ENCODE data around the gene PCDHGA7. TPM values are rescaled to one million over a fixed set of nuclear protein-coding genes. Genes with fewer than 3 reads are reported as not detected.
A peak's percentile ranks its signal among the peaks of the same experiment; 100 is the strongest.
"Not testable (repeated sequence)": the region's sequence is repeated elsewhere in the genome, so short reads cannot be mapped to it uniquely, and the experiment has no call there.

Gene PCDHGA7
- 0.69 TPM for polyA plus RNA-seq
- long read RNA-seq, donor 1: 0 reads
- long read RNA-seq, donor 2, partial matches to known transcripts: 0 of 1 reads
- long read RNA-seq, donor 2, other reads (novel, unspliced or antisense): 0 of 1 reads
- long read RNA-seq, donor 3, partial matches to known transcripts: 0 of 3 reads
- long read RNA-seq, donor 3, other reads (novel, unspliced or antisense): 0 of 3 reads
- long read RNA-seq, donor 4: 0 reads
- long read RNA-seq, donor 5, partial matches to known transcripts: 0 of 1 reads
- long read RNA-seq, donor 5, other reads (novel, unspliced or antisense): 0 of 1 reads
- long read RNA-seq, donor 6, partial matches to known transcripts: 0 of 1 reads
- long read RNA-seq, donor 6, other reads (novel, unspliced or antisense): 0 of 1 reads
- long read RNA-seq, donor 7: 0 reads
- long read RNA-seq, donor 8: 0 reads
- long read RNA-seq, donor 9, partial matches to known transcripts: 0 of 1 reads
- long read RNA-seq, donor 9, other reads (novel, unspliced or antisense): 0 of 1 reads
- long read RNA-seq, donor 10, partial matches to known transcripts: 0 of 1 reads
- long read RNA-seq, donor 10, other reads (novel, unspliced or antisense): 0 of 1 reads
- long read RNA-seq, donor 11, full-length matches to known transcripts: 1 of 1 reads
- long read RNA-seq, donor 11, partial matches to known transcripts: 0 of 1 reads
- long read RNA-seq, donor 11, other reads (novel, unspliced or antisense): 0 of 1 reads

DNA sequence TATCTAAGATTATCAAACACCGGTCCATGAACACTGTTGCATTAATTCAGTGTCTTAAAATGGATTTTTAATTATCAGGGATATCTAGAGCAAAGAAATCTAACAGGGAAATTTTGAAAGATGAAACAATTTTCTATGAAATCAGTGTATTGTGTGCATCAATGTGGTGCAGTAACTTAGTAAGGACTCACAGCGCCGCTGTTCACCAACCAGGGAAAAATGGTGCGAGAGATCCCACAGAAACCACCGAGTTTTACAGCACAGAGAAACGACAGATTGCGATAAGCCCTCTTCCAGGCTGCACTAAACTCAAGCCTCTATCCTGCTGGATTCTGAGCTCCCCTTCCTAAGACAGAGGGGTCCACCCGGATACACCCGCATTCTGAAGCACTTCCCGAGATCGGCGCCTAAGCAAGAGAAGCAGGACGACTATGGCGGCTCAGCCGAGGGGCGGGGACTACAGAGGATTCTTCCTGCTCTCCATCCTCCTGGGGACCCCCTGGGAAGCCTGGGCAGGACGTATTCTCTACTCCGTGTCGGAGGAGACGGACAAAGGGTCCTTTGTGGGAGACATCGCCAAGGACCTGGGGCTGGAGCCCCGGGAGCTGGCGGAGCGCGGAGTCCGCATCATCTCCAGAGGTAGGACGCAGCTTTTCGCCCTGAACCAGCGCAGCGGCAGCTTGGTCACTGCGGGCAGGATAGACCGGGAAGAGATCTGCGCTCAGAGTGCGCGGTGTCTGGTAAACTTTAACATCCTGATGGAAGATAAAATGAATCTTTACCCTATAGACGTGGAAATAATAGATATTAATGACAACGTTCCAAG lies at the start of gene PCDHGA7:
TSS of gene PCDHGA7 (plus strand) at position 274 of the 826 bp plus-strand sequence. CDS start at position 432, 158 bp downstream.
- Histone ChIP-seq H3K4me3 (ENCODE audit: low read length) (peak within 1 kb of the TSS; percentile 5), H3K36me3 (ENCODE audit: control insufficient read depth, insufficient read depth, low read length) (no peaks in the 10 kb centered on the region), H3K4me1 (ENCODE audit: control insufficient read depth, insufficient read depth, low read length) (no peaks in the 10 kb centered on the region), H3K27ac (ENCODE audit: low read length) (no peak within 1 kb of the TSS), H3K9me3 (ENCODE audit: control insufficient read depth, low read depth, low read length) (peaks cover 27% of the 10 kb centered on the region), H3K27me3 (ENCODE audit: control insufficient read depth, insufficient read depth, low read length) (peaks cover 24% of the 10 kb centered on the region)
- DNase-seq: no peak
- WGBS (ENCODE audit: insufficient coverage, low lambda C conversion rate): 24% methylated on average over 3 of the region's 37 CpGs

- no peaks in the 10 kb centered on the region for H3K4me1 ChIP-seq (ENCODE audit: control insufficient read depth, insufficient read depth, low read length)
- peaks cover 20% of the 10 kb centered on the region for H3K9me3 ChIP-seq (ENCODE audit: control insufficient read depth, low read depth, low read length)
- H3K4me3 ChIP-seq (ENCODE audit: low read length): peak within 1 kb of the TSS; percentile 10
- no peak within 1 kb of the TSS for H3K27ac ChIP-seq (ENCODE audit: low read length)
- no peaks in the 10 kb centered on the region for H3K36me3 ChIP-seq (ENCODE audit: control insufficient read depth, insufficient read depth, low read length)
- WGBS (ENCODE audit: insufficient coverage, low lambda C conversion rate): no CpG with 5 or more reads among the region's 27 CpGs
- DNase-seq: no peak
- H3K27me3 ChIP-seq (ENCODE audit: control insufficient read depth, insufficient read depth, low read length): peaks cover 30% of the 10 kb centered on the region
These were observed 43.8 kb upstream of the PCDHGA7 start, which contains the start of gene PCDHGA2 for GRCh38 chr5:141338538-141339306. Gene PCDHGA2, plus strand, starts transcription at chr5:141338760.

DNA sequence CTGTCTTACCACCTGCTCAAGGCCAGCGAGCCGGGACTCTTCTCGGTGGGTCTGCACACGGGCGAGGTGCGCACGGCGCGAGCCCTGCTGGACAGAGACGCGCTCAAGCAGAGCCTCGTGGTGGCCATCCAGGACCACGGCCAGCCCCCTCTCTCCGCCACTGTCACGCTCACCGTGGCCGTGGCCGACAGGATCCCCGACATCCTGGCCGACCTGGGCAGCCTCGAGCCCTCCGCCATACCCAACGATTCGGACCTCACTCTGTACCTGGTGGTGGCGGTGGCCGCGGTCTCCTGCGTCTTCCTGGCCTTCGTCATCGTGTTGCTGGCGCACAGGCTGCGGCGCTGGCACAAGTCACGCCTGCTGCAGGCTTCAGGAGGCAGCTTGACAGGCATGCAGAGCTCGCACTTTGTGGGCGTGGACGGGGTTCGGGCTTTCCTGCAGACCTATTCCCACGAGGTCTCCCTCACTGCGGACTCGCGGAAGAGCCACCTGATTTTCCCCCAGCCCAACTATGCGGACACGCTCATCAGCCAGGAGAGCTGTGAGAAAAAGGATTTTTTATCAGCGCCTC lies 41.7 kb upstream of the PCDHGA7 start:
- Histone ChIP-seq H3K9me3 (ENCODE audit: control insufficient read depth, low read depth, low read length) (peaks cover 31% of the 10 kb centered on the region), H3K27me3 (ENCODE audit: control insufficient read depth, insufficient read depth, low read length) (peaks cover 34% of the 10 kb centered on the region)
- not testable (repeated sequence) for H3K36me3 ChIP-seq (ENCODE audit: control insufficient read depth, insufficient read depth, low read length); H3K27ac ChIP-seq (ENCODE audit: low read length); DNase-seq; H3K4me3 ChIP-seq (ENCODE audit: low read length); H3K4me1 ChIP-seq (ENCODE audit: control insufficient read depth, insufficient read depth, low read length)
- WGBS (ENCODE audit: insufficient coverage, low lambda C conversion rate): no CpG with 5 or more reads among the region's 45 CpGs

DNA sequence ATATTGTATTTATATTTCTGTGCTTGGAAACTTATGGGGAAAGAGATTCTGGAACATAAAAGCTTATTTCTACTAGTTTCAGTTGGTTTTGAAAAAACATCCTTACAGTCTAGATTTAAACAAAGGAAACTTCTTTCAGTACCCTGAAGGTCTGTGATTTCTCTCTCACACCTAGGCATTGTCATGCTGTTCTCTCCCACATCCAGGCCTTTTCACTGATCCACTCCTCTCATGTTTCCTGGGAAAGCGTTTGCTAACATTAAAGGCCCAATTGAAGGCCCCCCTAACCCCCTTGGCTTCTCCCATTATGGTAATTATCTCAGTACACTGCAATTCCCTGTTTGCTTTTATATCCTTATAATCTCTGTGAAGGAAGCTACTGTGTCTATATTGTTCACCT lies 39.8 kb upstream of the PCDHGA7 start:
- peaks cover 34% of the 10 kb centered on the region for H3K27me3 ChIP-seq (ENCODE audit: control insufficient read depth, insufficient read depth, low read length)

GRCh38 chr5:141343242-141343952 lies 39.1 kb upstream of the PCDHGA7 start, which contains the start of gene PCDHGA3:
Gene PCDHGA3, plus strand, starts transcription at chr5:141343829. Its CDS starts 205 bp downstream, at chr5:141344034.
- DNase-seq: no peak
- Histone ChIP-seq H3K27me3 (ENCODE audit: control insufficient read depth, insufficient read depth, low read length) (peaks cover 32% of the 10 kb centered on the region), H3K4me1 (ENCODE audit: control insufficient read depth, insufficient read depth, low read length) (no peaks in the 10 kb centered on the region), H3K27ac (ENCODE audit: low read length) (no peak within 1 kb of the TSS), H3K9me3 (ENCODE audit: control insufficient read depth, low read depth, low read length) (peaks cover 35% of the 10 kb centered on the region), H3K4me3 (ENCODE audit: low read length) (no peak within 1 kb of the TSS), H3K36me3 (ENCODE audit: control insufficient read depth, insufficient read depth, low read length) (no peaks in the 10 kb centered on the region)
- 0% methylated on average over 1 of the region's 9 CpGs for WGBS (ENCODE audit: insufficient coverage, low lambda C conversion rate)

More for the DNA sequence above, 39.8 kb upstream of the PCDHGA7 start:
- WGBS (ENCODE audit: insufficient coverage, low lambda C conversion rate): no CpG with 5 or more reads among the region's 1 CpG
- no peaks in the 10 kb centered on the region for H3K4me1 ChIP-seq (ENCODE audit: control insufficient read depth, insufficient read depth, low read length)
- DNase-seq: no peak
- H3K36me3 ChIP-seq (ENCODE audit: control insufficient read depth, insufficient read depth, low read length): no peaks in the 10 kb centered on the region
- H3K4me3 ChIP-seq (ENCODE audit: low read length): no peak overlapping the region
- no peak overlapping the region for H3K27ac ChIP-seq (ENCODE audit: low read length)
- H3K9me3 ChIP-seq (ENCODE audit: control insufficient read depth, low read depth, low read length): peaks cover 35% of the 10 kb centered on the region

DNA sequence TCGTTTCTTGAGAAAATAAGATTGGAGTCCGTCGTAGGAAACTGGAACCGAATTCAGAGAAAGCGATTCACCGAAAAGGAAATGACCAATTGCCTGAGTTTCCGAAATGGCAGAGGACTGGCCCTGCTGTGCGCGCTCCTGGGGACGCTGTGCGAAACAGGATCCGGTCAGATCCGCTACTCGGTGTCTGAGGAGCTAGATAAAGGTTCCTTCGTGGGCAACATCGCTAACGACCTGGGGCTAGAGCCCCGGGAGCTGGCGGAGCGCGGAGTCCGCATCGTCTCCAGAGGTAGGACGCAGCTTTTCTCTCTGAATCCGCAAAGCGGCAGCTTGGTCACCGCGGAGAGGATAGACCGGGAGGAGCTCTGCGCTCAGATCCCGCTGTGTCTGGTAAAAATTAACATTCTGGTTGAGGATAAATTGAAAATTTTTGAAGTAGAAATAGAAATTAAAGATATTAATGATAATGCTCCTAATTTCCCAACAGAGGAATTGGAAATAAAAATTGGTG lies 38.5 kb upstream of the PCDHGA7 start:
- H3K4me3 ChIP-seq (ENCODE audit: low read length): no peak overlapping the region
- WGBS (ENCODE audit: insufficient coverage, low lambda C conversion rate): 34% methylated on average over 7 of the region's 31 CpGs

DNA sequence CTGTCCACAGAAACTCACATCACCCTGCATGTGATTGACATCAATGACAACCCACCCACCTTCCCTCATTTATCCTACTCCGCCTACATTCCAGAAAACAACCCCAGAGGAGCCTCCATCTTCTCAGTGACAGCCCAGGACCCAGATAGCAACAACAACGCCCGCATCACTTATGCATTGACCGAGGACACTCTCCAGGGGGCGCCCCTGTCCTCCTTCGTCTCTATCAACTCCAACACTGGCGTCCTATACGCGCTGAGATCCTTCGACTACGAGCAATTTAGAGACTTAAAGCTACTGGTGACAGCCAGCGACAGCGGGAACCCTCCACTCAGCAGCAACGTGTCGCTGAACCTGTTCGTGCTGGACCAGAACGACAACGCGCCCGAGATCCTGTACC lies 37.2 kb upstream of the PCDHGA7 start:
- no peak for DNase-seq
- H3K36me3 ChIP-seq (ENCODE audit: control insufficient read depth, insufficient read depth, low read length): no peaks in the 10 kb centered on the region
- H3K4me3 ChIP-seq (ENCODE audit: low read length): no peak overlapping the region
- no peaks in the 10 kb centered on the region for H3K4me1 ChIP-seq (ENCODE audit: control insufficient read depth, insufficient read depth, low read length)
- peaks cover 25% of the 10 kb centered on the region for H3K27me3 ChIP-seq (ENCODE audit: control insufficient read depth, insufficient read depth, low read length)
- peaks cover 33% of the 10 kb centered on the region for H3K9me3 ChIP-seq (ENCODE audit: control insufficient read depth, low read depth, low read length)
- no peak overlapping the region for H3K27ac ChIP-seq (ENCODE audit: low read length)
- WGBS (ENCODE audit: insufficient coverage, low lambda C conversion rate): no CpG with 5 or more reads among the region's 20 CpGs

More for the DNA sequence above, 38.5 kb upstream of the PCDHGA7 start:
- H3K27me3 ChIP-seq (ENCODE audit: control insufficient read depth, insufficient read depth, low read length): peaks cover 28% of the 10 kb centered on the region
- no peak for DNase-seq
- no peak overlapping the region for H3K27ac ChIP-seq (ENCODE audit: low read length)
- H3K9me3 ChIP-seq (ENCODE audit: control insufficient read depth, low read depth, low read length): peaks cover 33% of the 10 kb centered on the region
- H3K36me3 ChIP-seq (ENCODE audit: control insufficient read depth, insufficient read depth, low read length): no peaks in the 10 kb centered on the region
- no peaks in the 10 kb centered on the region for H3K4me1 ChIP-seq (ENCODE audit: control insufficient read depth, insufficient read depth, low read length)

- not testable (repeated sequence) for H3K27ac ChIP-seq (ENCODE audit: low read length); DNase-seq; H3K36me3 ChIP-seq (ENCODE audit: control insufficient read depth, insufficient read depth, low read length); H3K4me1 ChIP-seq (ENCODE audit: control insufficient read depth, insufficient read depth, low read length); H3K4me3 ChIP-seq (ENCODE audit: low read length)
- WGBS (ENCODE audit: insufficient coverage, low lambda C conversion rate): no CpG with 5 or more reads among the region's 35 CpGs
- peaks cover 27% of the 10 kb centered on the region for H3K9me3 ChIP-seq (ENCODE audit: control insufficient read depth, low read depth, low read length)
- H3K27me3 ChIP-seq (ENCODE audit: control insufficient read depth, insufficient read depth, low read length): peaks cover 28% of the 10 kb centered on the region
These were observed 36.5 kb upstream of the PCDHGA7 start for GRCh38 chr5:141346017-141346416.
